ENCODE data around the gene FABP6. TPM values are rescaled to one million over a fixed set of nuclear protein-coding genes. Genes with fewer than 3 reads are reported as not detected.

Gene FABP6
- total and polyA plus RNA-seq, 4 donors = not detected

- DNase-seq (ENCODE audit: low spot score) = no peak
- H3K4me3 ChIP-seq (ENCODE audit: low read depth in 1 of 3, low read length in 3 of 3) = no peak overlapping the region
- H3K36me3 ChIP-seq (ENCODE audit: control insufficient read depth in 4 of 4, insufficient read depth in 3 of 4, low read depth in 1 of 4, low read length in 3 of 4) = no peaks in the 10 kb centered on the region
- H3K9me3 ChIP-seq (ENCODE audit: control insufficient read depth in 4 of 4, low read length in 3 of 4) = no peaks in the 10 kb centered on the region
- no peak for TF ChIP-seq GABPA (IDR thresholded peaks at IDR 0.05 in 1 of 2, conservative IDR thresholded peaks at IDR 0.05 in 1 of 2)
- no peak for TF ChIP-seq SP1 (IDR thresholded peaks at IDR 0.05)
- TF ChIP-seq ZBTB33 (IDR thresholded peaks at IDR 0.05) = no peak
- no peak for TF ChIP-seq JUND (IDR thresholded peaks at IDR 0.05)
- no peak for TF ChIP-seq YY1 (IDR thresholded peaks at IDR 0.05)
- no peak for TF ChIP-seq RXRA (IDR thresholded peaks at IDR 0.05)
- TF ChIP-seq, protein P1, sequence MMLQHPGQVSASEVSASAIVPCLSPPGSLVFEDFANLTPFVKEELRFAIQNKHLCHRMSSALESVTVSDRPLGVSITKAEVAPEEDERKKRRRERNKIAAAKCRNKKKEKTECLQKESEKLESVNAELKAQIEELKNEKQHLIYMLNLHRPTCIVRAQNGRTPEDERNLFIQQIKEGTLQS (IDR thresholded peaks at IDR 0.05) = no peak
- no peaks in the 10 kb centered on the region for H3K27me3 ChIP-seq (ENCODE audit: control insufficient read depth in 4 of 4, insufficient read depth in 4 of 4, low read length in 3 of 4)
- no peaks in the 10 kb centered on the region for H3K4me1 ChIP-seq (ENCODE audit: control insufficient read depth in 4 of 4, insufficient read depth in 4 of 4, low read length in 3 of 4)
- H3K9ac ChIP-seq (ENCODE audit: low read depth in 1 of 2, low read length in 2 of 2) = no peak overlapping the region
- no peak overlapping the region for H3K27ac ChIP-seq (ENCODE audit: low read depth in 1 of 2, low read length in 2 of 2)
- WGBS = 86% methylated on average over 9 of the region's 9 CpGs
Measured at GRCh38 chr5:160230686-160231527, 1.6 kb downstream of the FABP6 start.

GRCh38 chr5:160231783-160232342, 2.6 kb downstream of the FABP6 start:
- Histone ChIP-seq H3K36me3 (ENCODE audit: control insufficient read depth in 4 of 4, insufficient read depth in 3 of 4, low read depth in 1 of 4, low read length in 3 of 4) (no peaks in the 10 kb centered on the region), H3K9ac (ENCODE audit: low read depth in 1 of 2, low read length in 2 of 2) (no peak overlapping the region), H3K9me3 (ENCODE audit: control insufficient read depth in 4 of 4, low read length in 3 of 4) (no peaks in the 10 kb centered on the region), H3K27ac (ENCODE audit: low read depth in 1 of 2, low read length in 2 of 2) (no peak overlapping the region), H3K27me3 (ENCODE audit: control insufficient read depth in 4 of 4, insufficient read depth in 4 of 4, low read length in 3 of 4) (no peaks in the 10 kb centered on the region), H3K4me1 (ENCODE audit: control insufficient read depth in 4 of 4, insufficient read depth in 4 of 4, low read length in 3 of 4) (no peaks in the 10 kb centered on the region), H3K4me3 (ENCODE audit: low read depth in 1 of 3, low read length in 3 of 3) (no peak overlapping the region)
- WGBS = 84% methylated on average over 10 of the region's 10 CpGs
- TF ChIP-seq FOXA1 (IDR thresholded peaks at IDR 0.05) (no peak), HNF4G (IDR thresholded peaks at IDR 0.05) (no peak), NR2F2 (IDR thresholded peaks at IDR 0.05) (no peak), EGR1 (IDR thresholded peaks at IDR 0.05; ENCODE audit: low read depth in 2 of 2) (no peak)
- no peak for DNase-seq (ENCODE audit: low spot score)

DNA sequence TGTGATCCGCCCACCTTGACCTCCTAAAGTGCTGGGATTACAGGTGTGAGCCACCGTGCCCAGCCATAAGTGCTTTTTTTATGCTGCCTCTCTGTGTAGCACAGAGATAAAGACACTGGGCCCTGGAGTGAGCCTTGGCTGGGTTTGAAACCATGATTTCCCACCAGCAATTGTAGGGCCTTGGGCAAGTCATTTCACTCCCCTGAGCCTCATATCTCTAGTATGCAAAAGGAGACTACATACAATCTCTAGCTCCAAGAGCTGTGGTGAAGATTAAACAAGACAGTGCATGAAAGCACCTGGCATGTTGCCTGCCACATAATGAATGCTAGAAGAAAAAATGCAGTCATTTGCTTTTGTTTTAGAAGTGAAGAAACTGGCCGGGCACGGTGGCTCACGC, 3.9 kb downstream of the FABP6 start:
- Histone ChIP-seq H3K36me3 (ENCODE audit: control insufficient read depth in 4 of 4, insufficient read depth in 3 of 4, low read depth in 1 of 4, low read length in 3 of 4) (no peaks in the 10 kb centered on the region), H3K4me1 (ENCODE audit: control insufficient read depth in 4 of 4, insufficient read depth in 4 of 4, low read length in 3 of 4) (no peaks in the 10 kb centered on the region), H3K27ac (ENCODE audit: low read depth in 1 of 2, low read length in 2 of 2) (no peak overlapping the region), H3K4me3 (ENCODE audit: low read depth in 1 of 3, low read length in 3 of 3) (no peak overlapping the region), H3K9me3 (ENCODE audit: control insufficient read depth in 4 of 4, low read length in 3 of 4) (no peaks in the 10 kb centered on the region), H3K27me3 (ENCODE audit: control insufficient read depth in 4 of 4, insufficient read depth in 4 of 4, low read length in 3 of 4) (no peaks in the 10 kb centered on the region), H3K9ac (ENCODE audit: low read depth in 1 of 2, low read length in 2 of 2) (no peak overlapping the region)
- TF ChIP-seq HNF4G (IDR thresholded peaks at IDR 0.05) = no peak
- no peak for TF ChIP-seq FOXA2 (IDR thresholded peaks at IDR 0.05)
- no peak for TF ChIP-seq GABPA (IDR thresholded peaks at IDR 0.05 in 1 of 2, conservative IDR thresholded peaks at IDR 0.05 in 1 of 2)
- no peak for TF ChIP-seq EGR1 (IDR thresholded peaks at IDR 0.05; ENCODE audit: low read depth in 2 of 2)
- TF ChIP-seq ZBTB33 (IDR thresholded peaks at IDR 0.05) = no peak
- no peak for TF ChIP-seq CTCF (IDR thresholded peaks at IDR 0.05; ENCODE audit: low read depth, low read length, missing input control)
- 90% methylated on average over 5 of the region's 5 CpGs for WGBS
- no peak for DNase-seq (ENCODE audit: low spot score)
